Measurements from ENCODE around the gene EIF4G1.

DNA sequence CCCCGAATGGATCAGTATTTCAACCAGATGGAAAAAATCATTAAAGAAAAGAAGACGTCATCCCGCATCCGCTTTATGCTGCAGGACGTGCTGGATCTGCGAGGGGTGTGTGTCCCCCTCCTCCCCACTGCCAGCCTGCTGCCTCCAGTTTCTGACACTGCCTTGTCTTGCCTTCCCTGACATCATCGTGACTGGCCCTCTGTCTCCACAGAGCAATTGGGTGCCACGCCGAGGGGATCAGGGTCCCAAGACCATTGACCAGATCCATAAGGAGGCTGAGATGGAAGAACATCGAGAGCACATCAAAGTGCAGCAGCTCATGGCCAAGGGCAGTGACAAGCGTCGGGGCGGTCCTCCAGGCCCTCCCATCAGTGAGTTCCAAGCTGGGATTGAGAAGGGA lies 10.9 kb downstream of the EIF4G1 start:
- TF ChIP-seq, protein P1, sequence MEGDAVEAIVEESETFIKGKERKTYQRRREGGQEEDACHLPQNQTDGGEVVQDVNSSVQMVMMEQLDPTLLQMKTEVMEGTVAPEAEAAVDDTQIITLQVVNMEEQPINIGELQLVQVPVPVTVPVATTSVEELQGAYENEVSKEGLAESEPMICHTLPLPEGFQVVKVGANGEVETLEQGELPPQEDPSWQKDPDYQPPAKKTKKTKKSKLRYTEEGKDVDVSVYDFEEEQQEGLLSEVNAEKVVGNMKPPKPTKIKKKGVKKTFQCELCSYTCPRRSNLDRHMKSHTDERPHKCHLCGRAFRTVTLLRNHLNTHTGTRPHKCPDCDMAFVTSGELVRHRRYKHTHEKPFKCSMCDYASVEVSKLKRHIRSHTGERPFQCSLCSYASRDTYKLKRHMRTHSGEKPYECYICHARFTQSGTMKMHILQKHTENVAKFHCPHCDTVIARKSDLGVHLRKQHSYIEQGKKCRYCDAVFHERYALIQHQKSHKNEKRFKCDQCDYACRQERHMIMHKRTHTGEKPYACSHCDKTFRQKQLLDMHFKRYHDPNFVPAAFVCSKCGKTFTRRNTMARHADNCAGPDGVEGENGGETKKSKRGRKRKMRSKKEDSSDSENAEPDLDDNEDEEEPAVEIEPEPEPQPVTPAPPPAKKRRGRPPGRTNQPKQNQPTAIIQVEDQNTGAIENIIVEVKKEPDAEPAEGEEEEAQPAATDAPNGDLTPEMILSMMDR (IDR thresholded peaks at IDR 0.05): no peak
- TF ChIP-seq EZH2 (IDR thresholded peaks at IDR 0.05): no peak
- no peak for TF ChIP-seq EZH2phosphoT487 (IDR thresholded peaks at IDR 0.05)

Measured in neural progenitor cell (in vitro differentiated cells).